Omental fat pad (tissue), 4 donors: Measurements from ENCODE around the gene HAP1. TPM values are rescaled to one million over a fixed set of nuclear protein-coding genes. Genes with fewer than 3 reads are reported as not detected.

Experiments
- ATAC-seq: fragments of 150-250 bp; one replicate; pipeline ENCODE4 v1.9.1; 2016; ENCODE audit warnings: mild to moderate bottlenecking, moderate library complexity; ENCODE audit not compliant: low FRiP score
- DNase-seq: peaks from one replicate; pipeline ENCODE4 v3.0.0-alpha.2; 2019; ENCODE audit warnings: low spot score
- total RNA-seq, 4 donors: library from RNA; depleted of rRNA; stranded (reverse); fragments of >200 nt; gene quantifications; one replicate each; pipeline ENCODE4 v1.1.0, GENCODE V29; 2016
- TF ChIP-seq, protein P1 (sequence below), 3 donors: fragments of 450-650 bp; IDR thresholded peaks; one replicate each; pipeline ENCODE4 v1.5.1; 2016 to 2017; ENCODE audit warnings: antibody characterized with exemption in 3 of 3, mild to moderate bottlenecking in 3 of 3, moderate library complexity in 2 of 3

The HAP1 gene
- total RNA-seq, 4 donors from 2014 or later: 0.47 to 1.1 TPM; not detected in 2

DNA sequence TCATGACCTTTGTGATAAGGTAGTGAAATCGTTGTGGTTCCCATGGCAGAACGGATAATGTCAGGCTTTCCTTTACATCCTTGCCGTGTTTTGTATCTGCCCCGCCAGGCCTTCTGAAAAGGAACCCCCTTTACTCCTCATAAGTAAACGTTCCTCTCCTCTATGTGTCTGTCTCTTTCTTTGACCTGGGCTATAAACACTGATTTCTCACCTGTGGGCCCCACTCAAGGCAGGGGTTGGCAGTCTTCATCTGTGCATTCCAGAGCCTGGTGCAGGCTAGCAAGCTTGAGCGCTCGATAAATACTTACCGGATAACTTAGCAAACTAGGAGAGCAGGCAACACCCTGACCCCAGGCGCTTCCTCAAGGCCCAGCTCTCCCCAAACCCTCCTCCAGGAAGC is 7.3 kb upstream of the HAP1 start:
- DNase-seq: no peak
- TF ChIP-seq, protein P1, sequence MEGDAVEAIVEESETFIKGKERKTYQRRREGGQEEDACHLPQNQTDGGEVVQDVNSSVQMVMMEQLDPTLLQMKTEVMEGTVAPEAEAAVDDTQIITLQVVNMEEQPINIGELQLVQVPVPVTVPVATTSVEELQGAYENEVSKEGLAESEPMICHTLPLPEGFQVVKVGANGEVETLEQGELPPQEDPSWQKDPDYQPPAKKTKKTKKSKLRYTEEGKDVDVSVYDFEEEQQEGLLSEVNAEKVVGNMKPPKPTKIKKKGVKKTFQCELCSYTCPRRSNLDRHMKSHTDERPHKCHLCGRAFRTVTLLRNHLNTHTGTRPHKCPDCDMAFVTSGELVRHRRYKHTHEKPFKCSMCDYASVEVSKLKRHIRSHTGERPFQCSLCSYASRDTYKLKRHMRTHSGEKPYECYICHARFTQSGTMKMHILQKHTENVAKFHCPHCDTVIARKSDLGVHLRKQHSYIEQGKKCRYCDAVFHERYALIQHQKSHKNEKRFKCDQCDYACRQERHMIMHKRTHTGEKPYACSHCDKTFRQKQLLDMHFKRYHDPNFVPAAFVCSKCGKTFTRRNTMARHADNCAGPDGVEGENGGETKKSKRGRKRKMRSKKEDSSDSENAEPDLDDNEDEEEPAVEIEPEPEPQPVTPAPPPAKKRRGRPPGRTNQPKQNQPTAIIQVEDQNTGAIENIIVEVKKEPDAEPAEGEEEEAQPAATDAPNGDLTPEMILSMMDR (IDR thresholded peaks at IDR 0.05): no peak
- no peak for ATAC-seq

DNA sequence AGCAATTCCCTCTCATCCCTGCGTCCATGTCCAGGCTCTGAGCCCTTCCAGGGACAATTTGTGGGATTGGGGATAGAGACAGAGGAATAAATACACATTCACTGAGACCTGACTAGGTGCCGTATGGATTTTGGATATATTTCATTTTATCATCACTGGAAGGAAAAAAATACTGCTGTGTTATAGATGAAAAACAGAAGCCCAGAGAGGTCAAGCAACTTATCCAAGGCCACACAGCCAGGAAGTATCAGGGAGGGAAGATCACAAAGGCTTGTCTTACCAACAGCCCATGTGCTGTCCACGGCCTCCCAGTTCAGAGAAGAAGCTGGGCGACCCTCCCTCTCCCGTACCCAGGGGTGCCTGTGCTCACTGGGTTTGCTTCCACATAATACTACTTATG is 6.1 kb upstream of the HAP1 start:
- DNase-seq: no peak
- ATAC-seq: no peak
- TF ChIP-seq, protein P1 (IDR thresholded peaks at IDR 0.05): no peak

DNA sequence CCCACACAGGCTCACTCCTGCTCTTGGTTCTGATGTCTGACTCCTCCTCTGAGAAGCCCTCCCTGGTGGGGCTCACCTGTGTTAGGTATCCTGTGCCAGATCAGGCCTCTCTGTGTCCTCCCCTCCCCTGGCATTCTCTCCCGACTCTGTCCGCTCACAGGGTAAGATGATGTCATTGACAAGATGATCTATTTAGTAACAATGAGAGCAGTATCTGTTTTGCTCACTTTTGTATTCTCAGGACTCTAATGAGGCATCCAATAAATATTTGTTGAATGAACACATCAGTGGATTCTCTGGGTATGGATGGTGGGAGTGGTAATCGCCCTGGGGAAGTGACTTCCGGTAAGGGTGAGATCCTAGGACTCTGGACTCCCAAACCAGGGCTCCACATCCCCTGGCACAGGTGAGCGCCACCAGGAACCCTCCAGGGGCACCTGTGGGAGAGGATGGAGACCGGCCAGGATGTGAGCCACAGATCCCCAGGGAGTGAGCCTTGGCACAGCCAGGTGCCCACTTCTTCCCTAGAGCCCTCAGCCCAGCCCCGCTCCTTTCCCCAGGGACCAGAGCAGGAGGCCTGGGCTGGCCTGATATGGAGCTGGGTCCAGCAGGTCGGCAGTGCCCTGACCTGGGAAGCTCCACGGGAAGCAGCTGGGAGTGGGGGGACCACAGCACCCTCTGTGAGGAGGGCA is 5.4 kb upstream of the HAP1 start:
- DNase-seq: no peak

DNA sequence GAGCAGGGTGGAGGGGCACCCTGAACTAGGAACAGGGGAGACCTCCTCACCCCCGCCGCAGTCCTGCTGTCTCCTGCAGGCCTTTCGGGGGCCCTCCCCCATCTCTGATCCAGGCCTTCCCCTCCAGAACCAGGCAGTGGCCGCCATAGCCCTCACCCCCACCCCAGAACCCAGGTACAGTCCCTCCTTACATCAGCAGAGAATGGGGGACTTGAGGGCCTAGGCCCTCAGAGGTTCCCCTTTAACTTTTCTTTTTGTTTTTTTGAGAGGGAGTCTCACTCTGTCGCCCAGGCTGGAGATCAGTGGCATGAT is 4.3 kb upstream of the HAP1 start:
- TF ChIP-seq, protein P1 (IDR thresholded peaks at IDR 0.05): no peak
- no peak for ATAC-seq
- no peak for DNase-seq

More for the DNA sequence above, 5.4 kb upstream of the HAP1 start:
- peak; percentile 38 for ATAC-seq
- TF ChIP-seq, protein P1 (IDR thresholded peaks at IDR 0.05): no peak

DNA sequence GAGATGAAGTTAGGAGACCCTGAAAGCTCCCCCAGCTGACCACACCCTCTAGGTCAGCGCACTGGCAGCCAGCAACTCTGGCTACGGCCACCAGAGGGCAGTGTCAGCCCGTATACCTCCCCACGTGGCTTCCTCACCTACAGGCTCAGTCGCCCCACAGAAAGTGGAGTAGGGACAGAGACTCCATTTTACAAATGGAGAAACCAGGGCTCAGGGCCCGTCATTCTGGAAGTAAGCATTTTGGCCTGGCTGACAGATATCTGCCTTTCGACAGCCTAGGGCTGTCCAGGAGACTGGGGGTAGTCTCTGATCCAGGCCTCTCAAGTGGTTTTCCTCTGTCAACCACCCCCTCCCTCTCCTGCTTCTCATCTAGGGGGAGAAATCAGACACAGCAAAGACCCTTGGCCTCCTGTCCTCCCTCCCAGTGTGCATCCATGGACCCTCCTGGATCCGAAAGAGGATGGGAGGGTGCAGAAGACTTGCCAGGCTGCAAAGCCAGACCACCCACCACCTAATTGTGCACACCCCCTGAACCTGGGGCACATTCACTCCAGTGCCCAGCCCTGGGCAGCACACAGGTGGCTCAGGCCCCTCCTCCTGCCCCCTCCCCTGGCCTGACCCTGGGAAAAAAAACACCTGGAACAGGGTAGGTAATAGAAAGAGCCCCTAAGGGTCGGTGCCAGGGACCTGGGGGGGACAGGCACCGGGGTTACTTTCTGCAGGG is 3.8 kb upstream of the HAP1 start:
- TF ChIP-seq, protein P1 (IDR thresholded peaks at IDR 0.05): peak in 2 of 3 donors; percentile 93
- DNase-seq: peak; percentile 86
- ATAC-seq: peak; percentile 69

DNA sequence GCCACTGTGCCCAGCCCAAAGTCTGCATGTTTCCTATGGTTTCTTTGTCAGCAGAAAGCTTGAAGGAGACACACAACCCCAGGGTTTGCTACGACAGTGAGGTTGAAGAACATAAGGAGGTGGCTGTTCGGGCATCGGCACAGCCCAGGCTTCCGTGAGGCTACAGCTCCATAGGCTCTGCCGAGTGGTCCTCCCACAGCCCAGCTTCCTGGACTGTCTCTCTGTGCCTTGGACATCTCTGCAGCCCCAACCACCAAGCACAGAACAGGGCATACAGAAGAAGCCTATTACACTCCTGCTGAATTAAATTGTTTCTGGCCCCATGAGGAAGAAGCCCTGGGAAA is 3.2 kb upstream of the HAP1 start:
- DNase-seq (no peak), ATAC-seq (no peak)
- TF ChIP-seq, protein P1 (IDR thresholded peaks at IDR 0.05): no peak
